Spleen (tissue), 11 donors: Measurements from ENCODE around the gene TAS2R40. TPM values are rescaled to one million over a fixed set of nuclear protein-coding genes. Genes with fewer than 3 reads are reported as not detected.

Experiments used
- DNase-seq: peaks from one replicate; pipeline ENCODE4 v3.0.0-alpha.2; 2020
- H3K27ac ChIP-seq, 8 donors: fragments of 200-600 bp; sonication (generic) in 7 of 8; 1 replicate in 4 of 8; 2 replicates in 4 of 8; pipeline versions ENCODE4 v1.5.0 to v1.8.0; 2016 to 2021; ENCODE audit warnings: inconsistent platforms in 4 of 8, mild to moderate bottlenecking in 4 of 8, moderate library complexity in 1 of 8
- H3K27me3 ChIP-seq, 7 donors: fragments of 200-600 bp; sonication (generic) in 6 of 7; replicated peaks in 1 of 7; 1 replicate in 4 of 7; 2 replicates in 3 of 7; pipeline versions ENCODE4 v1.5.0 to v1.8.0; 2016 to 2021; ENCODE audit warnings: inconsistent platforms in 3 of 7, mild to moderate bottlenecking in 1 of 7
- H3K36me3 ChIP-seq, 6 donors: fragments of 200-600 bp; sonication (generic) in 5 of 6; 1 replicate in 4 of 6; 2 replicates in 2 of 6; pipeline versions ENCODE4 v1.5.0 to v1.8.0; 2016 to 2021; ENCODE audit warnings: inconsistent platforms in 2 of 6
- H3K4me1 ChIP-seq, 6 donors: fragments of 200-600 bp; sonication (generic) in 5 of 6; 1 replicate in 3 of 6; 2 replicates in 3 of 6; pipeline versions ENCODE4 v1.5.0 to v1.8.0; 2016 to 2021; ENCODE audit warnings: inconsistent platforms in 3 of 6
- H3K4me3 ChIP-seq, 8 donors: fragments of 200-600 bp; sonication (generic) in 7 of 8; 1 replicate in 4 of 8; 2 replicates in 4 of 8; pipeline versions ENCODE4 v1.5.0 to v1.8.0; 2016 to 2021; ENCODE audit warnings: inconsistent platforms in 4 of 8, mild to moderate bottlenecking in 4 of 8, moderate library complexity in 2 of 8
- H3K9me3 ChIP-seq, 8 donors: fragments of 200-600 bp; sonication (generic) in 7 of 8; 1 replicate in 4 of 8; 2 replicates in 4 of 8; pipeline versions ENCODE4 v1.5.0 to v1.8.0; 2016 to 2021; ENCODE audit warnings: inconsistent platforms in 4 of 8
- POLR2A ChIP-seq, 3 donors: fragments of 450-650 bp; IDR thresholded peaks; one replicate each; pipeline ENCODE4 v1.5.1; 2017; ENCODE audit warnings: antibody characterized with exemption in 3 of 3, mild to moderate bottlenecking in 1 of 3
- POLR2AphosphoS5 ChIP-seq, 3 donors: sonication (generic); formaldehyde crosslinking; IDR thresholded peaks; one replicate each; pipeline ENCODE4 v1.5.1; 2017; ENCODE audit warnings: antibody characterized with exemption in 3 of 3
- WGBS, 5 donors: extraction: QIAGEN DNeasy Blood & Tissue Kit in 3 of 5; methylation state at CpG; one replicate each; pipeline versions ENCODE4 v1.1.5 to v1.1.7; 2013 to 2018; 5-methylcytosine and 5-hydroxymethylcytosine counted together
- intact Hi-C: fragments of 100-400 bp; cut with DNase I; formaldehyde crosslinking; loops from one replicate; pipeline ENCODE4 v1.15.0; 2023; ENCODE audit warnings: low total_unique reads
- polyA plus RNA-seq, 3 donors: library from polyadenylated mRNA; stranded (reverse); fragments of 200-250 nt; gene quantifications; one replicate each; pipeline ENCODE4 v1.2.1, GENCODE V29; 2013
- total RNA-seq, 7 donors: library from RNA; depleted of rRNA in 3 of 7; stranded (reverse); fragments of >200 nt in 3 of 7; fragmentation: NEBNext Ultra II Directional in 4 of 7; extraction: Animal tissue kit (Norgen Biotek cat#: 25700) in 4 of 7; gene quantifications; one replicate each; pipeline versions ENCODE4 v1.1.0 to v1.2.1, GENCODE V29; 2016 to 2021
- TF ChIP-seq, protein P1 (sequence below), 11 experiments: fragments of 200-600 bp in 7 of 11; fragments of 450-650 bp in 4 of 11; sonication (generic) in 4 of 11; IDR thresholded peaks in 8 of 11; conservative IDR thresholded peaks in 3 of 11; 1 replicate in 7 of 11; 2 replicates in 4 of 11; pipeline versions ENCODE4 v1.4.0 to v1.8.0; 2016 to 2021; ENCODE audit warnings: antibody characterized with exemption in 11 of 11, inconsistent platforms in 4 of 11, mild to moderate bottlenecking in 1 of 11
- donor health status: healthy with polysubstance abuse.
- donor health status: DM: no; HTN: no; CAD: no; lungs with moderate emphysema.
- donor health status: DM: no; HTN: no; CAD: no.
- donor health status: Bipolar disorder and iron deficiency.
- donor health status: healthy.
- donor health status: DM: no; HTN: no; CAD: no.
- donor health status: DM: yes; HTN: yes; CAD: no.

The TAS2R40 gene
- total and polyA plus RNA-seq, 10 donors, result not detected

DNA sequence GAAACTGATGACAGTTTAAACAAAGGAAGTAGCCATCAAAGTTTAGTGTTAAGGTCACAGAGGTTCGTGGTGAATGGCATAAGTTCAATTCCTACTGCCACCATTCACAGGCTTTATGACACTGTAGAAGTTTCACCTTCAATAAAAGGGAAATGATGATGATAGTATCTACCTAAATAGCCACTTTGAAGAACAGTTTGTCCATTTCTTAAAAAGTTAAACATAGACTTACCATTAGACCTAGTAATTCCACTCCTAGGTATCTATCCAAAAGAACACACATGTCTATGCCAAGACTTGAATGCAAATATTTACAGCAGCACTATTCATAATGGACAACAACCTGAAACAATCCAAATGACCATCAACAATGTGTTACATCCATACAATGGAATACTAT, 22.5 kb downstream of the TAS2R40 start:
- Histone ChIP-seq H3K36me3 (no peaks in the 10 kb centered on the region), H3K27me3 (no peaks in the 10 kb centered on the region), H3K4me1 (peaks cover 0 to 49% (median 29%) of the 10 kb centered on the region in 6 donors), H3K27ac (no peak overlapping the region), H3K9me3 (peaks cover 0 to 4% (median 0%) of the 10 kb centered on the region in 8 donors), H3K4me3 (no peak overlapping the region)
- no peak for DNase-seq
- TF ChIP-seq POLR2A (IDR thresholded peaks at IDR 0.05) (no peak), POLR2AphosphoS5 (IDR thresholded peaks at IDR 0.05) (no peak)
- TF ChIP-seq, protein P1, sequence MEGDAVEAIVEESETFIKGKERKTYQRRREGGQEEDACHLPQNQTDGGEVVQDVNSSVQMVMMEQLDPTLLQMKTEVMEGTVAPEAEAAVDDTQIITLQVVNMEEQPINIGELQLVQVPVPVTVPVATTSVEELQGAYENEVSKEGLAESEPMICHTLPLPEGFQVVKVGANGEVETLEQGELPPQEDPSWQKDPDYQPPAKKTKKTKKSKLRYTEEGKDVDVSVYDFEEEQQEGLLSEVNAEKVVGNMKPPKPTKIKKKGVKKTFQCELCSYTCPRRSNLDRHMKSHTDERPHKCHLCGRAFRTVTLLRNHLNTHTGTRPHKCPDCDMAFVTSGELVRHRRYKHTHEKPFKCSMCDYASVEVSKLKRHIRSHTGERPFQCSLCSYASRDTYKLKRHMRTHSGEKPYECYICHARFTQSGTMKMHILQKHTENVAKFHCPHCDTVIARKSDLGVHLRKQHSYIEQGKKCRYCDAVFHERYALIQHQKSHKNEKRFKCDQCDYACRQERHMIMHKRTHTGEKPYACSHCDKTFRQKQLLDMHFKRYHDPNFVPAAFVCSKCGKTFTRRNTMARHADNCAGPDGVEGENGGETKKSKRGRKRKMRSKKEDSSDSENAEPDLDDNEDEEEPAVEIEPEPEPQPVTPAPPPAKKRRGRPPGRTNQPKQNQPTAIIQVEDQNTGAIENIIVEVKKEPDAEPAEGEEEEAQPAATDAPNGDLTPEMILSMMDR (IDR thresholded peaks at IDR 0.05 in 8 of 11, conservative IDR thresholded peaks at IDR 0.05 in 3 of 11), result no peak
- 27 to 42% (median 30%) methylated on average over 1 of the region's 1 CpG for WGBS, 5 donors
- intact Hi-C loops, result loop anchor here (5.0 kb wide), 1 partner anchor 58 kb away; no protein-coding TSS in a partner anchor

DNA sequence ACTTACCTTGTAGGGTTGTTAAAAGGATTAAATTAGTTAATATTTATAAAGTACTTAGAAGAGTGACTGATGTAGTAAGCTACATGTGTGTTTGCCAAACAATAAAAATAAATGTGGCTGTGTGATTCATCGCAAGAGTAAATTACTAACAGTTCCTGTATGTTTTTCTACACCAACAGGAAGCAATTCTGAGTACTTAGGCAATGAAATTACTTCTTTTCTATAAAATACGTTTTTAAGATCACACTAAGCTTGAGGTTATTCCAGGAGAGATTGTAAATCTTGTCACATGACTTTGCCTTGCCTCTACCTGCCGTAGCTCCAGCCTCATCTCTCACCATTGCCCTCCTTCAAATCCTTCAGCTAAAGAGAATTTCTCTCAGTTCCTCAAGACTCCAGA, 23.3 kb downstream of the TAS2R40 start:
- TF ChIP-seq, protein P1 (IDR thresholded peaks at IDR 0.05 in 8 of 11, conservative IDR thresholded peaks at IDR 0.05 in 3 of 11), result no peak
- TF ChIP-seq POLR2A (IDR thresholded peaks at IDR 0.05) (no peak), POLR2AphosphoS5 (IDR thresholded peaks at IDR 0.05) (no peak)
- no peaks in the 10 kb centered on the region for H3K36me3 ChIP-seq
- no peak for DNase-seq
- intact Hi-C loops, result no loop called here
- peaks cover 0 to 53% (median 32%) of the 10 kb centered on the region in 6 donors for H3K4me1 ChIP-seq
- peak overlapping the region in 3 of 8 donors; percentile 36 to 50 (median 41) for H3K27ac ChIP-seq
- no peak overlapping the region for H3K4me3 ChIP-seq
- H3K9me3 ChIP-seq, result peaks cover 0 to 11% (median 3%) of the 10 kb centered on the region in 8 donors
- WGBS, 5 donors, result 28 to 41% (median 36%) methylated on average over 3 of the region's 3 CpGs
- no peaks in the 10 kb centered on the region for H3K27me3 ChIP-seq

DNA sequence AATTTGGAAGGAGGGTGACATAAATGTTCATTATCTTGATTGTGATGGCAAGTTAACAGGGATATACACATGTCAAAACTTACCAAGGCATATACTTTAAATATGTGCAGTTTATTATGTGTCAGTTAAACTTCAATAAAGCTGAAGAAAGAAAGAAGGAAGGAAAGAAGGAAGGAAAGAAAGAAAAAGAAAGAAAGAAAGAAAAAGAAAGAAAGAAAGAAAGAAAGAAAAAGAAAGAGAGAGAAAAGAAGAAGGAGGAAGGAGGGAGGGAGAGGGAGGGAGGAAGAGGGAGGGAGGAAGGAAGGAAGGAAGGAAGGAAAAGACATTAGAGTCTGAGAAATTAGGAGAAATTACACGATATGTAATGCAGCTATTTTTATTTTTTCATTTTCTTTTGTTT, 25.5 kb downstream of the TAS2R40 start:
- DNase-seq, result no peak
- WGBS, 5 donors, result 13 to 40% (median 30%) methylated on average over 1 of the region's 1 CpG
- TF ChIP-seq POLR2AphosphoS5 (IDR thresholded peaks at IDR 0.05), result no peak
- TF ChIP-seq, protein P1 (IDR thresholded peaks at IDR 0.05 in 8 of 11, conservative IDR thresholded peaks at IDR 0.05 in 3 of 11), result no peak
- TF ChIP-seq POLR2A (IDR thresholded peaks at IDR 0.05), result no peak
- Histone ChIP-seq H3K9me3 (peaks cover 0 to 14% (median 3%) of the 10 kb centered on the region in 8 donors), H3K36me3 (no peaks in the 10 kb centered on the region), H3K27ac (no peak overlapping the region), H3K4me3 (no peak overlapping the region), H3K27me3 (no peaks in the 10 kb centered on the region), H3K4me1 (peaks cover 0 to 63% (median 37%) of the 10 kb centered on the region in 6 donors)
- intact Hi-C loops, result no loop called here

DNA sequence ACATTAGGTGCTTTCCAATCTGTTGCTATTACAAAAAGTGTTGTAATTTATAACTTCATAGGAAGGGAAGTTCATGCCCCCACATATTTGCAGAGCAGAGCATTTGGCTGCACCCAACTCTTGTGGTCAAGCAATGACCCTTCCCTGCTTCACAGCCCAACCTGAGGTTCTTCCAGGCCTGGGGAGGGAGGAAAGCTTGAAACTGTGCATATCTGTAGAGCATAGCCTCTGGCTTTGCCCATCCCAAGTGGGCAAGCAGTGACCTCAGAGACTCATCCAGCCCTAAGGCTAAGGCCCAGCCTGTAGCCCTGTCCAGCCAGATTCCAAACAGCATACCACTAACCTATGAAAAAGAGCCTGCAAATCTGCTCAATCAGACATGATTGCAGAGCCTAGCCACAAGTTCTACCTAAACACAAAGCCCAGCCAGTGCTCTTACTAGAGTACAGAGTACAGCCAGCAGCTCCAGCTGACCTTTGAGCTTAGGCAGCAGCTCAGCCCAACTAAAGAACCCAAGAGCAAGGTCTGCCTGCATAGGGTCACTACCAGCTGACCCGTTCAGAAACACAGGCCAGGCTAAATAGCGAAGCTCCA, 27.0 kb downstream of the TAS2R40 start:
- peaks cover 0 to 14% (median 3%) of the 10 kb centered on the region in 8 donors for H3K9me3 ChIP-seq
- H3K36me3 ChIP-seq, result no peaks in the 10 kb centered on the region
- H3K27ac ChIP-seq, result no peak overlapping the region
- intact Hi-C loops, result no loop called here
- H3K27me3 ChIP-seq, result no peaks in the 10 kb centered on the region
- 86 to 94% (median 92%) methylated on average over 2 of the region's 2 CpGs for WGBS, 5 donors
- TF ChIP-seq POLR2AphosphoS5 (IDR thresholded peaks at IDR 0.05) (no peak), POLR2A (IDR thresholded peaks at IDR 0.05) (no peak)
- TF ChIP-seq, protein P1 (IDR thresholded peaks at IDR 0.05 in 8 of 11, conservative IDR thresholded peaks at IDR 0.05 in 3 of 11), result no peak
- H3K4me1 ChIP-seq, result peaks cover 0 to 65% (median 37%) of the 10 kb centered on the region in 6 donors
- no peak for DNase-seq
- no peak overlapping the region for H3K4me3 ChIP-seq
